Immature natural killer cell (primary cell): ENCODE measurements around the gene CD5L. TPM values are rescaled to one million over a fixed set of nuclear protein-coding genes. Genes with fewer than 3 reads are reported as not detected.

Experiments used
- DNase-seq, 3 donors: peaks; one replicate each; pipeline ENCODE4 v3.0.0; 2022; ENCODE audit warnings: mixed read lengths in 1 of 3
- H3K27ac Mint-ChIP-seq, 6 donors: one replicate each; pipeline ENCODE4 v1.8.0; 2020; ENCODE audit warnings: mixed read lengths in 6 of 6, mild to moderate bottlenecking in 5 of 6, inconsistent platforms in 4 of 6, moderate library complexity in 3 of 6
- H3K27me3 Mint-ChIP-seq, 3 donors: one replicate each; pipeline ENCODE4 v1.8.0; 2020 to 2021; ENCODE audit warnings: low read depth in 3 of 3, mild to moderate bottlenecking in 3 of 3, mixed read lengths in 3 of 3, moderate library complexity in 3 of 3, inconsistent platforms in 1 of 3
- H3K36me3 Mint-ChIP-seq, 3 donors: one replicate each; pipeline ENCODE4 v1.8.0; 2020; ENCODE audit warnings: mixed read lengths in 3 of 3, inconsistent platforms in 2 of 3, mild to moderate bottlenecking in 2 of 3
- H3K4me1 Mint-ChIP-seq, 2 donors: one replicate each; pipeline ENCODE4 v1.8.0; 2020; ENCODE audit warnings: inconsistent platforms in 2 of 2, mild to moderate bottlenecking in 2 of 2, mixed read lengths in 2 of 2, moderate library complexity in 1 of 2
- H3K4me3 Mint-ChIP-seq, 5 donors: one replicate each; pipeline ENCODE4 v1.8.0; 2020; ENCODE audit warnings: mild to moderate bottlenecking in 5 of 5, mixed read lengths in 5 of 5, inconsistent platforms in 3 of 5, moderate library complexity in 3 of 5
- H3K9me3 Mint-ChIP-seq, 6 donors: one replicate each; pipeline ENCODE4 v1.8.0; 2020; ENCODE audit warnings: mild to moderate bottlenecking in 6 of 6, mixed read lengths in 6 of 6, inconsistent platforms in 4 of 6, moderate library complexity in 3 of 6
- polyA plus RNA-seq, 3 donors: library from polyadenylated mRNA; unstranded; fragments of 300-500 nt; fragmentation: Illumina TruSeq; gene quantifications; one replicate each; pipeline ENCODE4 v1.2.3, GENCODE V29; 2021

CD5L gene
- polyA plus RNA-seq, 3 donors from 2014 or later, result not detected

- Mint-ChIP-seq H3K9me3 (no peaks in the 10 kb centered on the region), H3K27ac (no peak overlapping the region), H3K36me3 (no peaks in the 10 kb centered on the region), H3K4me3 (no peak overlapping the region), H3K4me1 (no peaks in the 10 kb centered on the region), H3K27me3 (peaks cover 0 to 8% (median 4%) of the 10 kb centered on the region in 3 donors)
- DNase-seq, result no peak
Observed at GRCh38 chr1:157833145-157833544, 8.5 kb downstream of the CD5L start.

- DNase-seq, result no peak
- Mint-ChIP-seq H3K27me3 (peaks cover 0 to 8% (median 4%) of the 10 kb centered on the region in 3 donors), H3K36me3 (no peaks in the 10 kb centered on the region), H3K9me3 (no peaks in the 10 kb centered on the region), H3K4me1 (no peaks in the 10 kb centered on the region), H3K27ac (no peak overlapping the region), H3K4me3 (no peak overlapping the region)
Observed at GRCh38 chr1:157831968-157832626, 9.5 kb downstream of the CD5L start.

GRCh38 chr1:157830887-157831286, 10.7 kb downstream of the CD5L start:
- H3K4me3 Mint-ChIP-seq, result no peak overlapping the region
- peaks cover 0 to 4% (median 2%) of the 10 kb centered on the region in 3 donors for H3K27me3 Mint-ChIP-seq
- no peak for DNase-seq
- no peaks in the 10 kb centered on the region for H3K4me1 Mint-ChIP-seq
- no peaks in the 10 kb centered on the region for H3K9me3 Mint-ChIP-seq
- no peaks in the 10 kb centered on the region for H3K36me3 Mint-ChIP-seq
- H3K27ac Mint-ChIP-seq, result no peak overlapping the region

- no peak overlapping the region for H3K27ac Mint-ChIP-seq
- H3K27me3 Mint-ChIP-seq, result peaks cover 0 to 2% (median 0%) of the 10 kb centered on the region in 3 donors
- H3K36me3 Mint-ChIP-seq, result no peaks in the 10 kb centered on the region
- no peak for DNase-seq
- H3K4me1 Mint-ChIP-seq, result no peaks in the 10 kb centered on the region
- H3K4me3 Mint-ChIP-seq, result no peak overlapping the region
- no peaks in the 10 kb centered on the region for H3K9me3 Mint-ChIP-seq
Observed at GRCh38 chr1:157829711-157830110, 11.9 kb downstream of the CD5L start.

- Mint-ChIP-seq H3K4me1 (no peaks in the 10 kb centered on the region), H3K4me3 (no peak overlapping the region), H3K27ac (no peak overlapping the region), H3K27me3 (peaks cover 0 to 2% (median 0%) of the 10 kb centered on the region in 3 donors), H3K36me3 (no peaks in the 10 kb centered on the region), H3K9me3 (no peaks in the 10 kb centered on the region)
- no peak for DNase-seq
Observed at GRCh38 chr1:157829210-157829609, 12.4 kb downstream of the CD5L start.

- peaks cover 3 to 7% (median 4%) of the 10 kb centered on the region in 3 donors for H3K27me3 Mint-ChIP-seq
- DNase-seq, result no peak
- no peak overlapping the region for H3K4me3 Mint-ChIP-seq
- peaks cover 0 to 5% (median 0%) of the 10 kb centered on the region in 6 donors for H3K9me3 Mint-ChIP-seq
- H3K4me1 Mint-ChIP-seq, result no peaks in the 10 kb centered on the region
- no peak overlapping the region for H3K27ac Mint-ChIP-seq
- peaks cover 0 to 3% (median 0%) of the 10 kb centered on the region in 3 donors for H3K36me3 Mint-ChIP-seq
Observed at GRCh38 chr1:157820299-157820698, 21.3 kb downstream of the CD5L start.

- Mint-ChIP-seq H3K36me3 (peaks cover 0 to 3% (median 0%) of the 10 kb centered on the region in 3 donors), H3K9me3 (peaks cover 0 to 6% (median 0%) of the 10 kb centered on the region in 6 donors), H3K4me1 (no peaks in the 10 kb centered on the region), H3K4me3 (peak within 1 kb of the TSS in 1 of 5 donors; percentile 3), H3K27ac (no peak within 1 kb of the TSS), H3K27me3 (peaks cover 3 to 7% (median 4%) of the 10 kb centered on the region in 3 donors)
- peak in 1 of 3 donors; percentile 2 for DNase-seq
Observed at GRCh38 chr1:157819896-157820295, 21.7 kb downstream of the CD5L start, which contains the start of gene FCRL1. TSS of gene FCRL1 (minus strand) at chr1:157820120. CDS start at chr1:157820037, 83 bp downstream.

- H3K4me3 Mint-ChIP-seq, result no peak overlapping the region
- peaks cover 4 to 7% (median 4%) of the 10 kb centered on the region in 3 donors for H3K27me3 Mint-ChIP-seq
- peaks cover 0 to 3% (median 0%) of the 10 kb centered on the region in 3 donors for H3K36me3 Mint-ChIP-seq
- H3K9me3 Mint-ChIP-seq, result peaks cover 2 to 8% (median 4%) of the 10 kb centered on the region in 6 donors
- H3K27ac Mint-ChIP-seq, result no peak overlapping the region
- H3K4me1 Mint-ChIP-seq, result no peaks in the 10 kb centered on the region
- DNase-seq, result no peak
Observed at GRCh38 chr1:157819215-157819614, 22.4 kb downstream of the CD5L start.

- H3K4me1 Mint-ChIP-seq, result no peaks in the 10 kb centered on the region
- peaks cover 6 to 15% (median 9%) of the 10 kb centered on the region in 3 donors for H3K36me3 Mint-ChIP-seq
- H3K27me3 Mint-ChIP-seq, result peaks cover 0 to 5% (median 2%) of the 10 kb centered on the region in 3 donors
- H3K9me3 Mint-ChIP-seq, result peaks cover 13 to 23% (median 22%) of the 10 kb centered on the region in 6 donors
- H3K4me3 Mint-ChIP-seq, result no peak overlapping the region
- no peak for DNase-seq
- no peak overlapping the region for H3K27ac Mint-ChIP-seq
Observed at GRCh38 chr1:157813269-157813668, 28.3 kb downstream of the CD5L start.

- Mint-ChIP-seq H3K27me3 (peaks cover 2 to 3% (median 2%) of the 10 kb centered on the region in 3 donors), H3K4me3 (no peak overlapping the region), H3K4me1 (no peaks in the 10 kb centered on the region), H3K36me3 (peaks cover 0 to 4% (median 0%) of the 10 kb centered on the region in 3 donors), H3K9me3 (peaks cover 0 to 2% (median 0%) of the 10 kb centered on the region in 6 donors), H3K27ac (peak overlapping the region in 2 of 6 donors; percentile 18 to 24)
- no peak for DNase-seq
Observed at GRCh38 chr1:157806431-157807149, 35.0 kb downstream of the CD5L start.

GRCh38 chr1:157803851-157804250, 37.8 kb downstream of the CD5L start:
- peaks cover 0 to 2% (median 0%) of the 10 kb centered on the region in 6 donors for H3K9me3 Mint-ChIP-seq

GRCh38 chr1:157799996-157800395, 41.6 kb downstream of the CD5L start:
- Mint-ChIP-seq H3K4me1 (no peaks in the 10 kb centered on the region), H3K36me3 (no peaks in the 10 kb centered on the region), H3K27me3 (peaks cover 2 to 3% (median 2%) of the 10 kb centered on the region in 3 donors), H3K27ac (no peak overlapping the region), H3K9me3 (no peaks in the 10 kb centered on the region), H3K4me3 (no peak overlapping the region)
- DNase-seq, result no peak

More at GRCh38 chr1:157803851-157804250, 37.8 kb downstream of the CD5L start:
- Mint-ChIP-seq H3K36me3 (no peaks in the 10 kb centered on the region), H3K4me3 (no peak overlapping the region), H3K4me1 (no peaks in the 10 kb centered on the region), H3K27ac (no peak overlapping the region), H3K27me3 (peaks cover 2 to 3% (median 2%) of the 10 kb centered on the region in 3 donors)
- DNase-seq, result no peak

- peaks cover 2 to 12% (median 7%) of the 10 kb centered on the region in 6 donors for H3K9me3 Mint-ChIP-seq
- no peaks in the 10 kb centered on the region for H3K4me1 Mint-ChIP-seq
Observed at GRCh38 chr1:157798211-157798610, 43.4 kb downstream of the CD5L start.

GRCh38 chr1:157785248-157785647, 56.4 kb downstream of the CD5L start:
- H3K36me3 Mint-ChIP-seq, result peaks cover 0 to 8% (median 0%) of the 10 kb centered on the region in 3 donors
- no peak overlapping the region for H3K4me3 Mint-ChIP-seq
- H3K4me1 Mint-ChIP-seq, result peaks cover 0 to 6% of the 10 kb centered on the region in 2 donors
- no peak for DNase-seq
- peaks cover 0 to 3% (median 0%) of the 10 kb centered on the region in 6 donors for H3K9me3 Mint-ChIP-seq
- peaks cover 0 to 4% (median 2%) of the 10 kb centered on the region in 3 donors for H3K27me3 Mint-ChIP-seq
- H3K27ac Mint-ChIP-seq, result no peak overlapping the region

More at GRCh38 chr1:157798211-157798610, 43.4 kb downstream of the CD5L start:
- no peak for DNase-seq
- Mint-ChIP-seq H3K36me3 (peaks cover 2 to 3% (median 3%) of the 10 kb centered on the region in 3 donors), H3K27ac (no peak overlapping the region), H3K27me3 (peaks cover 0 to 2% (median 0%) of the 10 kb centered on the region in 3 donors), H3K4me3 (no peak overlapping the region)
